ENCODE data around the gene RPRD1B. TPM values are rescaled to one million over a fixed set of nuclear protein-coding genes. Genes with fewer than 3 reads are reported as not detected.

The RPRD1B gene
- total RNA-seq, 1 experiment from 2014 or later: 43.6 TPM

DNA sequence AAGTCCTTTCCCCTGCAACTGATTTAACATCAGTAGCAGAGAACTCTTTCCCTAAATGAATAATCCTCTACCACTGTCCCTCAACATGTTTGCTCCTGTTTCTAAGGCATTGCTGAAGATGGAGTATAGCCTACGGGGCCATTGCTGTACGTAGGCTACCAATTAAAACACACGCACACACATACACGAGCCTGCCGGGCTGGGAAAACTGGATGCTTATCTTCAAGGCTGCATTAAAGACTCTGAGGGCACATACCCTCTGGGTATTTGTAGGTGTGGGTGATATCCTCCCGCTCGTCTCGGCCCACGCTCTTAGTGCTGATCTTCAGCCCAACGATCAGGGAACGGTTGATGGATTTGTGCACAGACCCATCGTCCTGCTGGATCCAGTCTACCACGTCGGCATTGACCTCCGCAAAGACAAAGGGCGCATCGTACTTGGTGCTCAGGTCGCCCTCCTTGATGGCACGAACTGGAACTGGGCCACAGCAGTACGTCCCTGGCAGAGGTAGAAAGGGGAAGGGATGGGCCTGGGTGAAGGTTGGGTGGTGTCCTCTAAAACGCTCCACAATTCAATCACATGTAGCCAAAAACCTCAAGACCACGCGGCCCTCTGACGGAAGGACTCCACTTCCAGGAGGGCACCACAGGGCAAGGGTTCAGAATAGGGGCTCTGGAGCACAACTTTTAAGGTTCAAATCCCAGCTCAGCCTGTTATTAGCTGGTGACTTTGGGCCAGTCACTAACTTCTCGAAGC, 105.8 kb downstream of the RPRD1B start:
- H3K9ac ChIP-seq (ENCODE audit: low read length): no peak overlapping the region
- ChIA-PET POLR2A (ENCODE audit: unreplicated experiment) (no interaction called here), CTCF (interaction anchor here (0.5 kb wide), 1 partner anchor 889 kb away, joined by 6 read pairs; no protein-coding TSS in a partner anchor)
- no TSS peak for BruUV-seq (replicated peaks)
- H2AFZ ChIP-seq (ENCODE audit: low read length): no peak overlapping the region
- H3F3A ChIP-seq (ENCODE audit: low read length, unreplicated experiment): peaks cover 8% of the 10 kb centered on the region
- H4K20me1 ChIP-seq (ENCODE audit: low read length): no peaks in the 10 kb centered on the region
- no peaks in the 10 kb centered on the region for H3K27me3 ChIP-seq (ENCODE audit: low read length)
- no peaks in the 10 kb centered on the region for H3K9me3 ChIP-seq (ENCODE audit: low read length)
- no peaks in the 10 kb centered on the region for H3K9me2 ChIP-seq (replicated peaks; ENCODE audit: low read length)
- peaks cover 65% of the 10 kb centered on the region for H3K36me3 ChIP-seq (ENCODE audit: low read depth, low read length)
- intact Hi-C loops (cut with micrococcal nuclease): no loop called here
- no peak overlapping the region for H3K4me2 ChIP-seq (ENCODE audit: low read length)
- H3K79me2 ChIP-seq (ENCODE audit: low read length): no peaks in the 10 kb centered on the region
- peaks cover 35% of the 10 kb centered on the region for H3K4me1 ChIP-seq (ENCODE audit: insufficient read depth, low read length)
- no peak for ATAC-seq
- TF ChIP-seq EZH2phosphoT487 (IDR thresholded peaks at IDR 0.05; ENCODE audit: borderline replicate concordance, low read length): no peak
- TF ChIP-seq, protein P1, sequence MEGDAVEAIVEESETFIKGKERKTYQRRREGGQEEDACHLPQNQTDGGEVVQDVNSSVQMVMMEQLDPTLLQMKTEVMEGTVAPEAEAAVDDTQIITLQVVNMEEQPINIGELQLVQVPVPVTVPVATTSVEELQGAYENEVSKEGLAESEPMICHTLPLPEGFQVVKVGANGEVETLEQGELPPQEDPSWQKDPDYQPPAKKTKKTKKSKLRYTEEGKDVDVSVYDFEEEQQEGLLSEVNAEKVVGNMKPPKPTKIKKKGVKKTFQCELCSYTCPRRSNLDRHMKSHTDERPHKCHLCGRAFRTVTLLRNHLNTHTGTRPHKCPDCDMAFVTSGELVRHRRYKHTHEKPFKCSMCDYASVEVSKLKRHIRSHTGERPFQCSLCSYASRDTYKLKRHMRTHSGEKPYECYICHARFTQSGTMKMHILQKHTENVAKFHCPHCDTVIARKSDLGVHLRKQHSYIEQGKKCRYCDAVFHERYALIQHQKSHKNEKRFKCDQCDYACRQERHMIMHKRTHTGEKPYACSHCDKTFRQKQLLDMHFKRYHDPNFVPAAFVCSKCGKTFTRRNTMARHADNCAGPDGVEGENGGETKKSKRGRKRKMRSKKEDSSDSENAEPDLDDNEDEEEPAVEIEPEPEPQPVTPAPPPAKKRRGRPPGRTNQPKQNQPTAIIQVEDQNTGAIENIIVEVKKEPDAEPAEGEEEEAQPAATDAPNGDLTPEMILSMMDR (conservative IDR thresholded peaks at IDR 0.05; ENCODE audit: low read depth, low read length): no peak
- no peak for TF ChIP-seq EZH2 (IDR thresholded peaks at IDR 0.05; ENCODE audit: low read length, unreplicated experiment)
- DNase-seq: no peak
- no peak overlapping the region for H3K27ac ChIP-seq (ENCODE audit: low read length)
- no peak overlapping the region for H3K4me3 ChIP-seq (ENCODE audit: low read length)

DNA sequence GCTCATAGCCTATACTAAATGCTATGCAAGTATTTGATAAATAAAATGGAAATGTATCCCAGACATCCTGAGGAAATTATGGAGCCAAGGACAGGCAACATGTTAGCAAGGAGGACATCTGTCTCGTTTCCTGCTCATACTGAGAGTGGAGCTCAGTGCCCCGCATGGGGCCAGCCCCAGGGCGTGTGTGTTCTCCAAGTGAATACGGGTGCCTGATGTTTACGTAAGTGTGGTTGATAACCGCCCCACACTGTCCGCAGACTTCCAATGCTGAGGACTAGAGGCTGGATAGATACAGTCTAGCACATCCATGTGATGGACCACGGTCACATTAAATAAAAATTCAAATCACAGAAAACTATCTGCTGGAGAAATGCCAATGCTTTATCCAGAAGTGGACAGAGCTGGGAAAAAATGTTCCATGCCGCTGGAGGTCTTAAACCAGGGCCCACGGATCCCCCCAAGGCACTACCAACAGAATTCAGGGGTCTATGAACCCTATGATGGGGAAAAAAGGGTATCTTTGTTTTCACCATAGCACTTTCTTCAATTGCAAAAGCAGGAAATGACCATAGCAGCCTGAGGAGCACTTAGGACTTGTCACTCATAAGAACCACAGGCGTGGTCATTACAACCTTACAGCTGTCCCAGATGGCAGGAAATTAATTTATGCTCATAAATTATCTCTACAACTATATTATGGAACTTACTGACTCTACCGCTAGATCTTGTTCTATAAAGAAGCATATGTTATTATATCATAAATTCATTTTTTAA, 106.6 kb downstream of the RPRD1B start:
- Histone ChIP-seq H2AFZ (ENCODE audit: low read length) (no peak overlapping the region), H3K79me2 (ENCODE audit: low read length) (no peaks in the 10 kb centered on the region), H3K9me3 (ENCODE audit: low read length) (no peaks in the 10 kb centered on the region), H3K9ac (ENCODE audit: low read length) (no peak overlapping the region), H3K27ac (ENCODE audit: low read length) (no peak overlapping the region), H3K27me3 (ENCODE audit: low read length) (no peaks in the 10 kb centered on the region), H3K4me2 (ENCODE audit: low read length) (no peak overlapping the region), H3K36me3 (ENCODE audit: low read depth, low read length) (peaks cover 66% of the 10 kb centered on the region), H3K9me2 (replicated peaks; ENCODE audit: low read length) (no peaks in the 10 kb centered on the region), H4K20me1 (ENCODE audit: low read length) (no peaks in the 10 kb centered on the region), H3F3A (ENCODE audit: low read length, unreplicated experiment) (peaks cover 15% of the 10 kb centered on the region), H3K4me3 (ENCODE audit: low read length) (no peak overlapping the region), H3K4me1 (ENCODE audit: insufficient read depth, low read length) (peaks cover 35% of the 10 kb centered on the region)
- DNase-seq: no peak
- no TSS peak for BruUV-seq (replicated peaks)
- ChIA-PET CTCF (no interaction called here), POLR2A (ENCODE audit: unreplicated experiment) (no interaction called here)
- intact Hi-C loops (cut with micrococcal nuclease): no loop called here
- TF ChIP-seq, protein P1 (conservative IDR thresholded peaks at IDR 0.05; ENCODE audit: low read depth, low read length): no peak
- TF ChIP-seq EZH2 (IDR thresholded peaks at IDR 0.05; ENCODE audit: low read length, unreplicated experiment) (no peak), EZH2phosphoT487 (IDR thresholded peaks at IDR 0.05; ENCODE audit: borderline replicate concordance, low read length) (no peak)
- no peak for ATAC-seq
